Kidney (tissue), 14 donors: Measurements from ENCODE around the gene ITPR1. TPM values are rescaled to one million over a fixed set of nuclear protein-coding genes. Genes with fewer than 3 reads are reported as not detected.

ENCODE experiments used
- DNase-seq, 5 donors: peaks; one replicate each; pipeline ENCODE4 v3.0.0-alpha.2; 2013 to 2020
- FAIRE-seq: peaks from 2 replicates; lab custom pipeline; 2012; peaks lifted over from hg19 to GRCh38; lab: Jason Lieb, UNC
- H3K27ac ChIP-seq, 2 donors: one replicate each; pipeline ENCODE4 v1.7.0; 2013; ENCODE audit warnings: low read depth in 2 of 2, low read length in 2 of 2, inconsistent platforms in 1 of 2
- H3K27me3 ChIP-seq: one replicate; pipeline ENCODE4 v1.7.1; 2013; ENCODE audit warnings: low read length, inconsistent platforms; ENCODE audit not compliant: control insufficient read depth, insufficient read depth
- H3K36me3 ChIP-seq, 3 donors: one replicate each; pipeline versions ENCODE4 v1.7.0 to v1.7.1; 2013; ENCODE audit warnings: low read length in 3 of 3, control low read depth in 1 of 3, inconsistent platforms in 1 of 3; ENCODE audit not compliant: insufficient read depth in 3 of 3, control insufficient read depth in 2 of 3
- H3K4me1 ChIP-seq, 3 donors: one replicate each; pipeline versions ENCODE4 v1.7.0 to v1.7.1; 2013; ENCODE audit warnings: low read length in 3 of 3, inconsistent platforms in 1 of 3, low read depth in 1 of 3; ENCODE audit not compliant: control insufficient read depth in 2 of 3, insufficient read depth in 2 of 3
- H3K4me3 ChIP-seq, 3 donors: one replicate each; pipeline versions ENCODE4 v1.7.0 to v1.8.1; 2013; ENCODE audit warnings: low read length in 3 of 3, control low read depth in 1 of 3, inconsistent platforms in 1 of 3
- H3K9ac ChIP-seq, 3 donors: one replicate each; pipeline versions ENCODE4 v1.7.0 to v1.7.1; 2013; ENCODE audit warnings: low read length in 3 of 3, control low read depth in 1 of 3, inconsistent platforms in 1 of 3
- H3K9me3 ChIP-seq, 3 donors: one replicate each; pipeline versions ENCODE4 v1.7.0 to v1.7.1; 2013; ENCODE audit warnings: low read length in 3 of 3, control low read depth in 1 of 3, inconsistent platforms in 1 of 3; ENCODE audit not compliant: control insufficient read depth in 2 of 3, insufficient read depth in 1 of 3
- intact Hi-C: fragments of 100-400 bp; cut with DNase I; formaldehyde crosslinking; loops from one replicate; pipeline ENCODE4 v1.11.1; 2022
- polyA plus RNA-seq: library from polyadenylated mRNA; stranded (reverse); fragments of 350-450 nt; fragmentation: Illumina TruSeq; extraction: RNeasy Lipid Tissue Mini Kit (QIAGEN cat#74804); gene quantifications from one replicate; pipeline ENCODE4 v1.2.3, GENCODE V29; 2014; ENCODE audit warnings: low read depth, low replicate concordance; ENCODE audit not compliant: insufficient read depth
- total RNA-seq: library from RNA; stranded (reverse); fragmentation: NEBNext Ultra II Directional; extraction: Animal tissue kit (Norgen Biotek cat#: 25700); gene quantifications from one replicate; pipeline ENCODE4 v1.2.1, GENCODE V29; 2021
- TF ChIP-seq, protein P1 (sequence below): IDR thresholded peaks from 3 replicates; pipeline ENCODE4 v1.5.1; 2012; ENCODE audit warnings: mild to moderate bottlenecking, moderate library complexity, borderline replicate concordance; ENCODE audit not compliant: insufficient read depth; ENCODE audit errors: extremely low read depth
- donor health status: control.
- donor health status: control.
- donor health status: control.
- donor health status: control.
- donor health status: control.
- donor health status: DM: yes; HTN: yes; CAD: no.
- donor health status: Normal renal cell carcinoma (clear cell type).

ITPR1 gene
- total and polyA plus RNA-seq, 2 donors from 2014 or later, result 30.2 to 81.2 TPM

DNA sequence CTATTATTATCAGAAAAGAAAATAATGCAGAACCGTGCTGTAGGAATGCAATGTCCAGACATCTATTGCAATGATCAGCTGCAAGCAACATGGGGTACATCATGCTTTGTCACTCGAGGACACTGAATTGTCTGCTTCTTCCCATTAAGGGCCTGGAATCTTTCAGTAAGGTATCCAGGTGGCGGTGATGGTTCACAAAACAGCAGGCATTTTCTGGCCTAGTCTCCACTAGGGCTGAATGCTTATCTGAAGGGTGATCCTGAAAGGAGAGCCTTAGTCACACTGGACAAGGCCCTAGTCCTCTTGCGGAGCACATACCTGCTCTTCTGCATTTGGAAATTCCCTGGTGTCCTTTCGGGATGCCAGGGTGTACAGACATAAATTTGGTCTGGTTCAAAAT is 21.2 kb downstream of the ITPR1 start:
- intact Hi-C loops, result no loop called here
- FAIRE-seq, result no peak

DNA sequence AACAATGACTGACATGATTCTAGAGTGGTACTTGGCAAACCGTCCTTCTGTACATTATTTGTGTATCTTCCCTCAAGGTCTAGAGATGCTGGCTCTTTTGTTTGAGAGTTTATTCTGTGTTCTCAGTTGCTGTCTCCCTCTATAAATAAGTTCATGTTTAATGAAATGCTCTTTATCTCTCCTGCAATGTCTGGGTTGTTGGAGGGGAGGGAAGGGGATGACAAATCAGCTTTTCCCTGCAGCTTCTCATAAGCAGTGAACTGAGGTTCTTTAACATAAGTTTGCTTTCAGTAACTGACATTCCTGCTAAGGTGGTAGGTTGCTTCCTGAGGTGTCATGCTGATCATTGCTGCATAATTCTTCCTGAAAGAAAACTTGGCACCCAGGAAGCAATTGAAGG is 21.8 kb downstream of the ITPR1 start:
- peak overlapping the region; percentile 48 to 80 for H3K27ac ChIP-seq
- H3K9me3 ChIP-seq, result no peaks in the 10 kb centered on the region
- no peak overlapping the region for H3K9ac ChIP-seq
- H3K4me1 ChIP-seq, result peaks cover 9 to 20% (median 19%) of the 10 kb centered on the region in 3 donors
- H3K36me3 ChIP-seq, result peaks cover 0 to 4% (median 2%) of the 10 kb centered on the region in 3 donors
- no peak for DNase-seq
- TF ChIP-seq, protein P1, sequence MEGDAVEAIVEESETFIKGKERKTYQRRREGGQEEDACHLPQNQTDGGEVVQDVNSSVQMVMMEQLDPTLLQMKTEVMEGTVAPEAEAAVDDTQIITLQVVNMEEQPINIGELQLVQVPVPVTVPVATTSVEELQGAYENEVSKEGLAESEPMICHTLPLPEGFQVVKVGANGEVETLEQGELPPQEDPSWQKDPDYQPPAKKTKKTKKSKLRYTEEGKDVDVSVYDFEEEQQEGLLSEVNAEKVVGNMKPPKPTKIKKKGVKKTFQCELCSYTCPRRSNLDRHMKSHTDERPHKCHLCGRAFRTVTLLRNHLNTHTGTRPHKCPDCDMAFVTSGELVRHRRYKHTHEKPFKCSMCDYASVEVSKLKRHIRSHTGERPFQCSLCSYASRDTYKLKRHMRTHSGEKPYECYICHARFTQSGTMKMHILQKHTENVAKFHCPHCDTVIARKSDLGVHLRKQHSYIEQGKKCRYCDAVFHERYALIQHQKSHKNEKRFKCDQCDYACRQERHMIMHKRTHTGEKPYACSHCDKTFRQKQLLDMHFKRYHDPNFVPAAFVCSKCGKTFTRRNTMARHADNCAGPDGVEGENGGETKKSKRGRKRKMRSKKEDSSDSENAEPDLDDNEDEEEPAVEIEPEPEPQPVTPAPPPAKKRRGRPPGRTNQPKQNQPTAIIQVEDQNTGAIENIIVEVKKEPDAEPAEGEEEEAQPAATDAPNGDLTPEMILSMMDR, result no peak
- FAIRE-seq, result no peak
- H3K27me3 ChIP-seq, result no peaks in the 10 kb centered on the region
- no peak overlapping the region for H3K4me3 ChIP-seq
- intact Hi-C loops, result no loop called here

More for the DNA sequence above, 21.2 kb downstream of the ITPR1 start:
- TF ChIP-seq, protein P1, result no peak
- H3K27ac ChIP-seq, result no peak overlapping the region
- no peak overlapping the region for H3K9ac ChIP-seq
- H3K27me3 ChIP-seq, result no peaks in the 10 kb centered on the region
- no peak overlapping the region for H3K4me3 ChIP-seq
- no peaks in the 10 kb centered on the region for H3K9me3 ChIP-seq
- no peak for DNase-seq
- H3K36me3 ChIP-seq, result peaks cover 0 to 7% (median 4%) of the 10 kb centered on the region in 3 donors
- H3K4me1 ChIP-seq, result peaks cover 9 to 20% (median 19%) of the 10 kb centered on the region in 3 donors

DNA sequence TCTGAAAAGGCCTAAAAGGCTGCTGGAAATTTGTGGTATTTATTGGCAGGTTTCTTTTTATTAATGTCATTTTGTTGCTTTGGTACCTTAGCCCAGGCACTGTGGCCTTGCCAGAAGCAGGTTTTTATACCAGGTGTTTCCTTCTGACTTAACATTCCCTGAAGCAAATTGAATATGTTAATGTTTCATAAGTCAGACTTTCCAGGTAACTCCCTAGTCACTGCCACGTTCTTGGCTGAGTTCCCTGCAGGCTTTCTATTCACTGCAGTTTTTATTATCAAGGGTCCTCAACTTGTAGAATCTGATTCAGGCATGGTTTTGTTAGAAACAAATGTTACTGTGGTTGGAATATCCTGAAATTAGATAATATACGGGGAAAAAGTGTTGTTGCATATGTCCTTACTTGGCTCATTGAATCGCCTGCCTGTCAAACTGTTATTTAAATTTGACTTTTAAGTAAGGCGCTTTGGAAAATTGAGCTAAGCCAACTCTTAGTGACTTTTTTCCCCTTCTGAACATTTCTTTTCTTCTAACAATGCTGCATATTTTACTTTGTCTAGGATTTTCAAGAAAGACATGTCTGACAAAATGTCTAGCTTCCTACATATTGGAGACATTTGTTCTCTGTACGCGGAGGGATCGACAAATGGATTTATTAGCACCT is 22.9 kb downstream of the ITPR1 start:
- peak; percentile 86 for FAIRE-seq
- DNase-seq, result peak in 1 of 5 donors; percentile 73
- peak overlapping the region; percentile 48 to 80 for H3K27ac ChIP-seq
- intact Hi-C loops, result no loop called here
- H3K9me3 ChIP-seq, result no peaks in the 10 kb centered on the region
- no peak overlapping the region for H3K4me3 ChIP-seq
- H3K9ac ChIP-seq, result peak overlapping the region in 1 of 3 donors; percentile 4
- TF ChIP-seq, protein P1, result no peak
- H3K36me3 ChIP-seq, result peaks cover 0 to 4% (median 0%) of the 10 kb centered on the region in 3 donors
- H3K4me1 ChIP-seq, result peaks cover 15 to 21% (median 20%) of the 10 kb centered on the region in 3 donors
- no peaks in the 10 kb centered on the region for H3K27me3 ChIP-seq
